Measurements from ENCODE around the gene DNAH2.

- TF ChIP-seq CTCF (conservative IDR thresholded peaks at IDR 0.05; ENCODE audit: low read length) (no peak), EZH2phosphoT487 (IDR thresholded peaks at IDR 0.05; ENCODE audit: borderline replicate concordance) (no peak)
Observed at GRCh38 chr17:7777017-7777416, 59.5 kb downstream of the DNAH2 start.
